A549 (cell line): Measurements from ENCODE around the gene PRKAR2B. TPM values are rescaled to one million over a fixed set of nuclear protein-coding genes. Genes with fewer than 3 reads are reported as not detected.

ENCODE experiments used
- ATAC-seq, 2 experiments: fragments of 200-7000 bp in 1 of 2; fragments of >200 bp in 1 of 2; cut with Nextera tagmentation in 1 of 2; cut with Tn5 transposase in 1 of 2; 3 replicates each; pipeline versions ENCODE4 v1.8.0 to v1.9.1; 2018 to 2020; ENCODE audit warnings: mild to moderate bottlenecking in 1 of 2, moderate library complexity in 1 of 2
- CTCF ChIA-PET: fragments of 300-600 bp; sonication (Branson Sonifier 250); formaldehyde crosslinking; extraction: SDS; loops from one replicate; lab custom pipeline; 2021; ENCODE audit warnings: antibody characterized with exemption, inconsistent platforms; lab: Yijun Ruan, JAX
- POLR2A ChIA-PET: fragments of 350-600 bp; formaldehyde crosslinking; extraction: SDS; loops from one replicate; lab custom pipeline; 2021; ENCODE audit warnings: antibody characterized with exemption, inconsistent platforms; lab: Yijun Ruan, JAX
- DNase-seq, 2 experiments: peaks; one replicate each; pipeline versions ENCODE4 v3.0.0 to v3.0.0-alpha.2; 2011 to 2016; ENCODE audit warnings: low read depth in 1 of 2, low spot score in 1 of 2
- FAIRE-seq: peaks from 2 replicates; lab custom pipeline; 2011; peaks lifted over from hg19 to GRCh38; lab: Jason Lieb, UNC
- H3K27ac ChIP-seq, 2 experiments: fragments of >200 bp; sonication (Bioruptor Twin); formaldehyde crosslinking; 3 replicates each; pipeline ENCODE4 v1.5.1; 2016 to 2017
- H3K4me1 ChIP-seq: fragments of >200 bp; sonication (Bioruptor Twin); formaldehyde crosslinking; 3 replicates; pipeline ENCODE4 v1.6.1; 2016
- H3K4me2 ChIP-seq: fragments of >200 bp; sonication (Bioruptor Twin); formaldehyde crosslinking; 3 replicates; pipeline ENCODE4 v1.6.1; 2016
- H3K4me3 ChIP-seq: fragments of >200 bp; sonication (Bioruptor Twin); formaldehyde crosslinking; 3 replicates; pipeline ENCODE4 v1.5.1; 2016
- H3K9me3 ChIP-seq: fragments of >200 bp; sonication (Bioruptor Twin); formaldehyde crosslinking; 3 replicates; pipeline ENCODE4 v1.6.1; 2016
- CBX2 ChIP-seq: fragments of 200-600 bp; sonication (generic); IDR thresholded peaks from 2 replicates; pipeline ENCODE4 v1.6.1; 2016; ENCODE audit warnings: low read depth, mild to moderate bottlenecking, borderline replicate concordance
- CBX8 ChIP-seq: fragments of 200-600 bp; sonication (generic); IDR thresholded peaks from 2 replicates; pipeline ENCODE4 v1.6.1; 2016
- EP300 ChIP-seq, 2 experiments: fragments of >200 bp; sonication (Bioruptor Twin); formaldehyde crosslinking; IDR thresholded peaks; 2 replicates in 1 of 2; 3 replicates in 1 of 2; pipeline ENCODE4 v1.6.1; 2016 to 2017
- ESRRA ChIP-seq: fragments of 150-350 bp; IDR thresholded peaks from 2 replicates; pipeline ENCODE4 v1.6.1; 2014; ENCODE audit warnings: mild to moderate bottlenecking, low read length, borderline replicate concordance
- FOSL2 ChIP-seq, 2 experiments: fragments of 450-650 bp in 1 of 2; fragments of >200 bp in 1 of 2; sonication (Bioruptor Twin) in 1 of 2; formaldehyde crosslinking; IDR thresholded peaks; 2 replicates each; pipeline versions ENCODE4 v1.5.0 to v1.6.1; 2016 to 2020; ENCODE audit warnings: mild to moderate bottlenecking in 1 of 2, moderate library complexity in 1 of 2
- HES2 ChIP-seq: fragments of >200 bp; sonication (Bioruptor Twin); formaldehyde crosslinking; IDR thresholded peaks from 2 replicates; pipeline ENCODE4 v1.6.1; 2016
- JUN ChIP-seq, 2 experiments: fragments of >200 bp; sonication (Bioruptor Twin); formaldehyde crosslinking; IDR thresholded peaks; 2 replicates in 1 of 2; 3 replicates in 1 of 2; pipeline ENCODE4 v1.6.1; 2016 to 2017
- JUNB ChIP-seq: fragments of >200 bp; sonication (Bioruptor Twin); formaldehyde crosslinking; IDR thresholded peaks from 2 replicates; pipeline ENCODE4 v1.6.1; 2016
- KDM5A ChIP-seq: fragments of 200-600 bp; sonication (generic); IDR thresholded peaks from 2 replicates; pipeline ENCODE4 v1.6.1; 2016; ENCODE audit warnings: antibody characterized with exemption, mild to moderate bottlenecking
- MAFK ChIP-seq: fragments of 450-650 bp; IDR thresholded peaks from 2 replicates; pipeline ENCODE4 v1.6.1; 2014; ENCODE audit not compliant: partially characterized antibody
- MYC ChIP-seq: IDR thresholded peaks from 2 replicates; pipeline ENCODE4 v1.6.1; 2012; ENCODE audit warnings: mild to moderate bottlenecking, inconsistent platforms, low read length, improper control_type of control experiment, borderline replicate concordance
- NFE2L2 ChIP-seq: fragments of 150-350 bp; conservative IDR thresholded peaks from 2 replicates; pipeline ENCODE4 v1.6.1; 2014; ENCODE audit warnings: low read length
- NR3C1 ChIP-seq: fragments of >200 bp; sonication (Bioruptor Twin); formaldehyde crosslinking; IDR thresholded peaks from 3 replicates; pipeline ENCODE4 v1.6.1; 2017
- PHF8 ChIP-seq: fragments of 200-600 bp; sonication (generic); IDR thresholded peaks from 2 replicates; pipeline ENCODE4 v1.6.1; 2016; ENCODE audit warnings: low read depth, mild to moderate bottlenecking, antibody characterized with exemption, moderate library complexity, borderline replicate concordance
- RARB ChIP-seq: fragments of 250-450 bp; sonication (Bioruptor Pico); IDR thresholded peaks from 2 replicates; pipeline ENCODE4 v1.8.0; 2021; ENCODE audit warnings: mild to moderate bottlenecking, moderate library complexity
- ZNF302 ChIP-seq: fragments of 250-450 bp; sonication (Bioruptor Pico); IDR thresholded peaks from 2 replicates; pipeline ENCODE4 v1.9.0; 2021; ENCODE audit warnings: inconsistent platforms, mild to moderate bottlenecking, moderate library complexity
- ZSCAN20 ChIP-seq: fragments of 250-450 bp; sonication (Bioruptor Pico); IDR thresholded peaks from 2 replicates; pipeline ENCODE4 v1.8.0; 2022; ENCODE audit warnings: mild to moderate bottlenecking, moderate library complexity
- WGBS: methylation state at CpG from one replicate; pipeline ENCODE4 v1.1.6; 2017; ENCODE audit errors: missing lambda C conversion rate; 5-methylcytosine and 5-hydroxymethylcytosine counted together
- polyA plus RNA-seq, 4 experiments: library from polyadenylated mRNA; depleted of rRNA in 3 of 4; stranded (reverse); fragments of >200 nt; fragmentation: RNase III in 1 of 4; extraction: RNeasy Plus Mini Kit Qiagen cat#74134 plus additional on column Dnase treatment in 1 of 4; gene quantifications; 2 replicates in 3 of 4; 3 replicates in 1 of 4; pipeline ENCODE4 v1.2.3, GENCODE V29; 2011 to 2017
- TF ChIP-seq, protein P1 (sequence below): fragments of >200 bp; sonication (Bioruptor Twin); formaldehyde crosslinking; IDR thresholded peaks from 3 replicates; pipeline ENCODE4 v1.6.1; 2016
- TF ChIP-seq, protein P2 (sequence below): IDR thresholded peaks from 2 replicates; pipeline ENCODE4 v1.6.1; 2012
- TF ChIP-seq, protein P3 (sequence below): fragments of >200 bp; sonication (Bioruptor Twin); formaldehyde crosslinking; IDR thresholded peaks from 3 replicates; pipeline ENCODE4 v1.5.1; 2016

Gene PRKAR2B
- polyA plus RNA-seq, 2 of the 4 experiments (the other 2 are of a cell fraction): 3.6 to 4.4 TPM

DNA sequence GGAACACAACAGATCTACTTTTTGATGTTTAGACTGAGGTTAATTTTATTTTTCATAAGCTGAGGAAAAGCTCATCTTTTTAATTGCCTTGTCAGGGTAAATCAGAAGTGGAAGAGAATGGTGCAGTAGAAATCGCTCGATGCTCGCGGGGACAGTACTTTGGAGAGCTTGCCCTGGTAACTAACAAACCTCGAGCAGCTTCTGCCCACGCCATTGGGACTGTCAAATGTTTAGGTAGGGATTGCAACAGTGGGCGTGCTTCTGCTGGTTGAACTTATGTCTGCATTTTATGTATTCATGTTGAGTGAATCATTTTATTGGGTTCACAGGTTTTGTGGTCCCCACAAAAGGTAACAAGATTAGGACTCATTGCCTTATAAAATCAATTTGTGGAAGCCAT lies 112.6 kb downstream of the PRKAR2B start:
- no peaks in the 10 kb centered on the region for H3K4me1 ChIP-seq
- no peak for ATAC-seq
- no peak overlapping the region for H3K4me2 ChIP-seq
- H3K4me3 ChIP-seq: no peak overlapping the region
- no peak for FAIRE-seq
- no peak overlapping the region for H3K27ac ChIP-seq
- no peak for DNase-seq
- no peaks in the 10 kb centered on the region for H3K9me3 ChIP-seq
- WGBS: 81% methylated on average over 7 of the region's 7 CpGs
- ChIA-PET POLR2A (interaction anchor here (1.0 kb wide), 1 partner anchor 12 kb away, joined by 3 read pairs; the partner anchor contains the start of gene HBP1), CTCF (interaction anchor here (1.3 to 2.5 kb wide), 3 partner anchors 10 to 364 kb away, joined by 3 to 18 read pairs (median 5); no protein-coding TSS in a partner anchor)
- TF ChIP-seq MAFK (no peak), ESRRA (no peak), FOSL2 (IDR thresholded peaks at IDR 0.05) (no peak), FOSL2 (CRISPR knock-in tag; IDR thresholded peaks at IDR 0.05) (no peak), NFE2L2 (no peak), RARB (no peak), CBX8 (no peak), EP300 (IDR thresholded peaks at IDR 0.05) (no peak), JUNB (no peak), ZSCAN20 (CRISPR knock-in tag) (no peak), MYC (no peak)

GRCh38 chr7:107158028-107158427 lies 113.5 kb downstream of the PRKAR2B start:
- POLR2A ChIA-PET: no interaction called here

GRCh38 chr7:107160389-107160788 lies 115.9 kb downstream of the PRKAR2B start:
- no peak overlapping the region for H3K4me2 ChIP-seq
- TF ChIP-seq, protein P1, sequence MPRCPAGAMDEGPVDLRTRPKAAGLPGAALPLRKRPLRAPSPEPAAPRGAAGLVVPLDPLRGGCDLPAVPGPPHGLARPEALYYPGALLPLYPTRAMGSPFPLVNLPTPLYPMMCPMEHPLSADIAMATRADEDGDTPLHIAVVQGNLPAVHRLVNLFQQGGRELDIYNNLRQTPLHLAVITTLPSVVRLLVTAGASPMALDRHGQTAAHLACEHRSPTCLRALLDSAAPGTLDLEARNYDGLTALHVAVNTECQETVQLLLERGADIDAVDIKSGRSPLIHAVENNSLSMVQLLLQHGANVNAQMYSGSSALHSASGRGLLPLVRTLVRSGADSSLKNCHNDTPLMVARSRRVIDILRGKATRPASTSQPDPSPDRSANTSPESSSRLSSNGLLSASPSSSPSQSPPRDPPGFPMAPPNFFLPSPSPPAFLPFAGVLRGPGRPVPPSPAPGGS: no peak
- TF ChIP-seq, all 56 proteins: peak for 0
- CTCF ChIA-PET: no interaction called here
- H3K27ac ChIP-seq: no peak overlapping the region
- POLR2A ChIA-PET: no interaction called here
- ATAC-seq: no peak
- WGBS: 62% methylated on average over 2 of the region's 2 CpGs
- no peak for DNase-seq
- no peak for FAIRE-seq
- no peaks in the 10 kb centered on the region for H3K4me1 ChIP-seq
- no peaks in the 10 kb centered on the region for H3K9me3 ChIP-seq
- no peak overlapping the region for H3K4me3 ChIP-seq

More at GRCh38 chr7:107158028-107158427, 113.5 kb downstream of the PRKAR2B start:
- no peak for DNase-seq
- Histone ChIP-seq H3K4me1 (no peaks in the 10 kb centered on the region), H3K27ac (no peak overlapping the region), H3K4me2 (no peak overlapping the region), H3K4me3 (no peak overlapping the region), H3K9me3 (no peaks in the 10 kb centered on the region)
- FAIRE-seq: no peak
- TF ChIP-seq ZNF302 (CRISPR knock-in tag): no peak
- TF ChIP-seq HES2: no peak
- no peak for TF ChIP-seq PHF8
- TF ChIP-seq NR3C1: no peak
- TF ChIP-seq, protein P1: no peak
- TF ChIP-seq, protein P2, sequence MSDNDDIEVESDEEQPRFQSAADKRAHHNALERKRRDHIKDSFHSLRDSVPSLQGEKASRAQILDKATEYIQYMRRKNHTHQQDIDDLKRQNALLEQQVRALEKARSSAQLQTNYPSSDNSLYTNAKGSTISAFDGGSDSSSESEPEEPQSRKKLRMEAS: no peak
- TF ChIP-seq CBX2: no peak
- TF ChIP-seq JUN (IDR thresholded peaks at IDR 0.05): no peak
- TF ChIP-seq KDM5A: no peak
- TF ChIP-seq, protein P3, sequence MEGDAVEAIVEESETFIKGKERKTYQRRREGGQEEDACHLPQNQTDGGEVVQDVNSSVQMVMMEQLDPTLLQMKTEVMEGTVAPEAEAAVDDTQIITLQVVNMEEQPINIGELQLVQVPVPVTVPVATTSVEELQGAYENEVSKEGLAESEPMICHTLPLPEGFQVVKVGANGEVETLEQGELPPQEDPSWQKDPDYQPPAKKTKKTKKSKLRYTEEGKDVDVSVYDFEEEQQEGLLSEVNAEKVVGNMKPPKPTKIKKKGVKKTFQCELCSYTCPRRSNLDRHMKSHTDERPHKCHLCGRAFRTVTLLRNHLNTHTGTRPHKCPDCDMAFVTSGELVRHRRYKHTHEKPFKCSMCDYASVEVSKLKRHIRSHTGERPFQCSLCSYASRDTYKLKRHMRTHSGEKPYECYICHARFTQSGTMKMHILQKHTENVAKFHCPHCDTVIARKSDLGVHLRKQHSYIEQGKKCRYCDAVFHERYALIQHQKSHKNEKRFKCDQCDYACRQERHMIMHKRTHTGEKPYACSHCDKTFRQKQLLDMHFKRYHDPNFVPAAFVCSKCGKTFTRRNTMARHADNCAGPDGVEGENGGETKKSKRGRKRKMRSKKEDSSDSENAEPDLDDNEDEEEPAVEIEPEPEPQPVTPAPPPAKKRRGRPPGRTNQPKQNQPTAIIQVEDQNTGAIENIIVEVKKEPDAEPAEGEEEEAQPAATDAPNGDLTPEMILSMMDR: no peak
- no peak for ATAC-seq
- CTCF ChIA-PET: interaction anchor here (2.5 kb wide), 1 partner anchor 11 kb away, joined by 18 read pairs; no protein-coding TSS in a partner anchor
- 60% methylated on average over 2 of the region's 2 CpGs for WGBS
